HEK293 (cell line): ENCODE data around the gene ZNF219.

ENCODE experiments used
- CTCF ChIA-PET: fragments of 350-600 bp; formaldehyde crosslinking; extraction: SDS; loops from one replicate; lab custom pipeline; 2021; ENCODE audit warnings: antibody characterized with exemption; lab: Yijun Ruan, JAX
- POLR2A ChIA-PET: fragments of 300-600 bp; formaldehyde crosslinking; extraction: SDS; loops from one replicate; lab custom pipeline; 2020; ENCODE audit warnings: antibody characterized with exemption, inconsistent platforms; lab: Yijun Ruan, JAX
- H3K27ac ChIP-seq: fragments of 200-500 bp; sonication (Bioruptor generic); 2 replicates; pipeline ENCODE4 v1.5.1; 2014; ENCODE audit warnings: low read depth, low read length, control low read depth, inconsistent platforms; ENCODE audit errors: extremely low read depth
- H3K36me3 ChIP-seq, 2 experiments: fragments of 200-500 bp in 1 of 2; sonication (Bioruptor generic) in 1 of 2; 1 replicate in 1 of 2; 2 replicates in 1 of 2; pipeline ENCODE4 v1.5.1; 2014 to 2017; ENCODE audit warnings: inconsistent platforms in 2 of 2, low read length in 2 of 2; ENCODE audit not compliant: control insufficient read depth in 2 of 2, insufficient read depth in 1 of 2
- H3K4me1 ChIP-seq: fragments of 200-500 bp; sonication (Bioruptor generic); 2 replicates; pipeline ENCODE4 v1.5.1; 2014; ENCODE audit warnings: mild to moderate bottlenecking, low read length, inconsistent platforms; ENCODE audit not compliant: control insufficient read depth, insufficient read depth
- H3K4me3 ChIP-seq: 2 replicates; pipeline ENCODE4 v1.5.1; 2011; ENCODE audit warnings: low read depth, mild to moderate bottlenecking, control low read depth, low read length, moderate library complexity
- H3K9me3 ChIP-seq: fragments of 200-500 bp; sonication (Bioruptor generic); 2 replicates; pipeline ENCODE4 v1.5.1; 2014; ENCODE audit warnings: low read depth, low read length, inconsistent platforms; ENCODE audit not compliant: control insufficient read depth, insufficient read depth
- SCRT1 ChIP-seq: fragments of 450-650 bp; formaldehyde crosslinking; IDR thresholded peaks from 2 replicates; pipeline ENCODE4 v1.5.1; 2016; ENCODE audit warnings: missing biosample characterization, missing genetic modification characterization, borderline replicate concordance
- SCRT2 ChIP-seq: fragments of 450-650 bp; formaldehyde crosslinking; IDR thresholded peaks from 2 replicates; pipeline ENCODE4 v1.5.1; 2016; ENCODE audit warnings: missing biosample characterization, missing genetic modification characterization
- SETDB1 ChIP-seq: IDR thresholded peaks from one replicate; pipeline ENCODE4 v1.6.1; 2017; ENCODE audit warnings: mild to moderate bottlenecking, low read length, moderate library complexity, mixed read lengths; ENCODE audit not compliant: insufficient read length
- TCF7L2 ChIP-seq: IDR thresholded peaks from 2 replicates; pipeline ENCODE4 v1.6.1; 2011; ENCODE audit warnings: low read depth, mild to moderate bottlenecking, inconsistent platforms, low read length, moderate library complexity, borderline replicate concordance
- ZBTB20 ChIP-seq: fragments of 450-650 bp; formaldehyde crosslinking; IDR thresholded peaks from 2 replicates; pipeline ENCODE4 v1.5.1; 2016; ENCODE audit warnings: missing biosample characterization, missing genetic modification characterization
- ZNF514 ChIP-seq: fragments of 450-650 bp; formaldehyde crosslinking; IDR thresholded peaks from 2 replicates; pipeline ENCODE4 v1.5.1; 2016; ENCODE audit warnings: missing biosample characterization, missing genetic modification characterization
- ZNF639 ChIP-seq: fragments of 450-650 bp; formaldehyde crosslinking; IDR thresholded peaks from 2 replicates; pipeline ENCODE4 v1.5.1; 2016; ENCODE audit warnings: missing biosample characterization, missing genetic modification characterization
- ZNF654 ChIP-seq: fragments of 450-650 bp; formaldehyde crosslinking; IDR thresholded peaks from 2 replicates; pipeline ENCODE4 v1.5.1; 2016; ENCODE audit warnings: low read depth, missing biosample characterization, missing genetic modification characterization
- ZNF677 ChIP-seq: fragments of 450-650 bp; IDR thresholded peaks from 2 replicates; pipeline ENCODE4 v1.5.0; 2018; ENCODE audit warnings: missing biosample characterization, mild to moderate bottlenecking, missing genetic modification characterization, moderate library complexity
- ZNF768 ChIP-seq: fragments of 450-650 bp; formaldehyde crosslinking; IDR thresholded peaks from 2 replicates; pipeline ENCODE4 v1.5.1; 2018; ENCODE audit warnings: missing biosample characterization, mild to moderate bottlenecking, missing genetic modification characterization
- ZSCAN18 ChIP-seq: fragments of 450-650 bp; formaldehyde crosslinking; IDR thresholded peaks from 2 replicates; pipeline ENCODE4 v1.5.1; 2016; ENCODE audit warnings: missing biosample characterization, missing genetic modification characterization
- ZSCAN23 ChIP-seq: fragments of 450-650 bp; formaldehyde crosslinking; IDR thresholded peaks from 2 replicates; pipeline ENCODE4 v1.5.1; 2016; ENCODE audit warnings: missing biosample characterization, missing genetic modification characterization
- ZSCAN30 ChIP-seq: fragments of 450-650 bp; IDR thresholded peaks from 2 replicates; pipeline ENCODE4 v1.5.1; 2018; ENCODE audit warnings: missing biosample characterization, mild to moderate bottlenecking, missing genetic modification characterization, moderate library complexity
- TF ChIP-seq, protein P1 (sequence below): fragments of 450-650 bp; formaldehyde crosslinking; conservative IDR thresholded peaks from 2 replicates; pipeline ENCODE4 v1.5.1; 2016; ENCODE audit warnings: low read depth, missing biosample characterization, missing genetic modification characterization

Gene ZNF219

DNA sequence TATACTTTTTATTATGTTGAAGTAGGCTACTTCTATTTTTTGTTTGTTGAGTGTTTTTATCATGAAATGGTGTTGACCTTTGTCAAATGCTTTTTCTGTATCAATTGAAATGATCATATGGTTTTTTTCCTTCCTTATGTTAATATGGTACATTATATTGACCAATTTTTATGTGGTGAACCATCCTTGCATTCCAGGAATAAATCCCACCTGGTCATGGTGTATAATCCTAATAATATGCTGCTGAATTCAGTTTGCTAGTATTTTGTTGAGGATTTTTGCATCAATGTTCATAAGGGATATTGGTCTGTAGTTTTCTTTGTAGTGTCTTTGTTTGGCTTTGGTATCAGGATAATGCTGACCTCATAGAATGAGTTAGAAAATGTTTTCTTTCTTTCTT, 47.0 kb upstream of the ZNF219 start:
- no peak overlapping the region for H3K4me3 ChIP-seq
- TF ChIP-seq ZNF768 (no peak), SETDB1 (peak; percentile 17)
- H3K36me3 ChIP-seq = no peaks in the 10 kb centered on the region
- CTCF ChIA-PET = no interaction called here
- H3K27ac ChIP-seq = no peak overlapping the region
- H3K4me1 ChIP-seq = no peaks in the 10 kb centered on the region
- POLR2A ChIA-PET = no interaction called here
- no peaks in the 10 kb centered on the region for H3K9me3 ChIP-seq

- Histone ChIP-seq H3K27ac (no peak overlapping the region), H3K9me3 (no peaks in the 10 kb centered on the region), H3K36me3 (no peaks in the 10 kb centered on the region), H3K4me1 (no peaks in the 10 kb centered on the region), H3K4me3 (no peak overlapping the region)
- no peak for TF ChIP-seq ZNF514 (tag by site-specific recombination)
- TF ChIP-seq SCRT1 (tag by site-specific recombination) = 0 out of 2 replicates have a peak, but pooled peaks have one; percentile 67
- TF ChIP-seq ZSCAN30 (tag by site-specific recombination) = no peak
- peak; percentile 78 for TF ChIP-seq SCRT2 (tag by site-specific recombination)
- CTCF ChIA-PET = no interaction called here
- POLR2A ChIA-PET = interaction anchor here (0.8 kb wide), 1 partner anchor 131 kb away, joined by 3 read pairs; no protein-coding TSS in a partner anchor
These were observed 43.9 kb upstream of the ZNF219 start for GRCh38 chr14:21142357-21142756.

- H3K36me3 ChIP-seq = no peaks in the 10 kb centered on the region
- no peak overlapping the region for H3K4me3 ChIP-seq
- no peak overlapping the region for H3K27ac ChIP-seq
- TF ChIP-seq ZSCAN23 (tag by site-specific recombination) (no peak), ZNF677 (tag by site-specific recombination) (no peak), ZNF654 (tag by site-specific recombination) (peak; percentile 19), TCF7L2 (no peak), ZBTB20 (no peak), ZSCAN18 (tag by site-specific recombination) (no peak), ZNF639 (no peak)
- TF ChIP-seq, protein P1, sequence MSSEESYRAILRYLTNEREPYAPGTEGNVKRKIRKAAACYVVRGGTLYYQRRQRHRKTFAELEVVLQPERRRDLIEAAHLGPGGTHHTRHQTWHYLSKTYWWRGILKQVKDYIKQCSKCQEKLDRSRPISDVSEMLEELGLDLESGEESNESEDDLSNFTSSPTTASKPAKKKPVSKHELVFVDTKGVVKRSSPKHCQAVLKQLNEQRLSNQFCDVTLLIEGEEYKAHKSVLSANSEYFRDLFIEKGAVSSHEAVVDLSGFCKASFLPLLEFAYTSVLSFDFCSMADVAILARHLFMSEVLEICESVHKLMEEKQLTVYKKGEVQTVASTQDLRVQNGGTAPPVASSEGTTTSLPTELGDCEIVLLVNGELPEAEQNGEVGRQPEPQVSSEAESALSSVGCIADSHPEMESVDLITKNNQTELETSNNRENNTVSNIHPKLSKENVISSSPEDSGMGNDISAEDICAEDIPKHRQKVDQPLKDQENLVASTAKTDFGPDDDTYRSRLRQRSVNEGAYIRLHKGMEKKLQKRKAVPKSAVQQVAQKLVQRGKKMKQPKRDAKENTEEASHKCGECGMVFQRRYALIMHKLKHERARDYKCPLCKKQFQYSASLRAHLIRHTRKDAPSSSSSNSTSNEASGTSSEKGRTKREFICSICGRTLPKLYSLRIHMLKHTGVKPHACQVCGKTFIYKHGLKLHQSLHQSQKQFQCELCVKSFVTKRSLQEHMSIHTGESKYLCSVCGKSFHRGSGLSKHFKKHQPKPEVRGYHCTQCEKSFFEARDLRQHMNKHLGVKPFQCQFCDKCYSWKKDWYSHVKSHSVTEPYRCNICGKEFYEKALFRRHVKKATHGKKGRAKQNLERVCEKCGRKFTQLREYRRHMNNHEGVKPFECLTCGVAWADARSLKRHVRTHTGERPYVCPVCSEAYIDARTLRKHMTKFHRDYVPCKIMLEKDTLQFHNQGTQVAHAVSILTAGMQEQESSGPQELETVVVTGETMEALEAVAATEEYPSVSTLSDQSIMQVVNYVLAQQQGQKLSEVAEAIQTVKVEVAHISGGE (tag by site-specific recombination) = no peak
- no peaks in the 10 kb centered on the region for H3K4me1 ChIP-seq
- CTCF ChIA-PET = interaction anchor here (0.6 to 3.5 kb wide), 20 partner anchors 9 to 650 kb away, joined by 3 to 21 read pairs (median 7); no protein-coding TSS in a partner anchor
- H3K9me3 ChIP-seq = no peaks in the 10 kb centered on the region
- POLR2A ChIA-PET = no interaction called here
These were observed 37.6 kb upstream of the ZNF219 start for GRCh38 chr14:21136024-21136423.
